Measurements from ENCODE around the gene RAB3B.

- TF ChIP-seq CTCF (conservative IDR thresholded peaks at IDR 0.05 in 1 of 2, IDR thresholded peaks at IDR 0.05 in 1 of 2; ENCODE audit: low read depth in 1 of 2, low read length in 2 of 2) (no peak), EZH2 (IDR thresholded peaks at IDR 0.05; ENCODE audit: low read length, missing control alignments) (no peak)
Observed at GRCh38 chr1:51961231-51961630, 29.3 kb downstream of the RAB3B start.
